A549 (cell line): ENCODE data around the gene NEGR1. TPM values are rescaled to one million over a fixed set of nuclear protein-coding genes. Genes with fewer than 3 reads are reported as not detected.

Experiments
- ATAC-seq, 2 experiments: fragments of 200-7000 bp in 1 of 2; fragments of >200 bp in 1 of 2; cut with Nextera tagmentation in 1 of 2; cut with Tn5 transposase in 1 of 2; 3 replicates each; pipeline versions ENCODE4 v1.8.0 to v1.9.1; 2018 to 2020; ENCODE audit warnings: mild to moderate bottlenecking in 1 of 2, moderate library complexity in 1 of 2
- CTCF ChIA-PET: fragments of 300-600 bp; sonication (Branson Sonifier 250); formaldehyde crosslinking; extraction: SDS; loops from one replicate; lab custom pipeline; 2021; ENCODE audit warnings: antibody characterized with exemption, inconsistent platforms; lab: Yijun Ruan, JAX
- POLR2A ChIA-PET: fragments of 350-600 bp; formaldehyde crosslinking; extraction: SDS; loops from one replicate; lab custom pipeline; 2021; ENCODE audit warnings: antibody characterized with exemption, inconsistent platforms; lab: Yijun Ruan, JAX
- DNase-seq, 2 experiments: peaks; one replicate each; pipeline versions ENCODE4 v3.0.0 to v3.0.0-alpha.2; 2011 to 2016; ENCODE audit warnings: low read depth in 1 of 2, low spot score in 1 of 2
- FAIRE-seq: peaks from 2 replicates; lab custom pipeline; 2011; peaks lifted over from hg19 to GRCh38; lab: Jason Lieb, UNC
- H3K27ac ChIP-seq, 2 experiments: fragments of >200 bp; sonication (Bioruptor Twin); formaldehyde crosslinking; 3 replicates each; pipeline ENCODE4 v1.5.1; 2016 to 2017
- H3K4me1 ChIP-seq: fragments of >200 bp; sonication (Bioruptor Twin); formaldehyde crosslinking; 3 replicates; pipeline ENCODE4 v1.6.1; 2016
- H3K4me2 ChIP-seq: fragments of >200 bp; sonication (Bioruptor Twin); formaldehyde crosslinking; 3 replicates; pipeline ENCODE4 v1.6.1; 2016
- H3K4me3 ChIP-seq: fragments of >200 bp; sonication (Bioruptor Twin); formaldehyde crosslinking; 3 replicates; pipeline ENCODE4 v1.5.1; 2016
- H3K9me3 ChIP-seq: fragments of >200 bp; sonication (Bioruptor Twin); formaldehyde crosslinking; 3 replicates; pipeline ENCODE4 v1.6.1; 2016
- ATOH8 ChIP-seq: fragments of 250-450 bp; sonication (Bioruptor Pico); IDR thresholded peaks from 2 replicates; pipeline ENCODE4 v1.5.0; 2020; ENCODE audit warnings: low read depth, mild to moderate bottlenecking, moderate library complexity
- BHLHE40 ChIP-seq: IDR thresholded peaks from 2 replicates; pipeline ENCODE4 v1.6.1; 2012; ENCODE audit warnings: low read depth, low read length, inconsistent platforms
- CBX2 ChIP-seq: fragments of 200-600 bp; sonication (generic); IDR thresholded peaks from 2 replicates; pipeline ENCODE4 v1.6.1; 2016; ENCODE audit warnings: low read depth, mild to moderate bottlenecking, borderline replicate concordance
- EHMT2 ChIP-seq: fragments of 200-600 bp; sonication (generic); IDR thresholded peaks from 2 replicates; pipeline ENCODE4 v1.6.1; 2016; ENCODE audit warnings: antibody characterized with exemption, low read depth, mild to moderate bottlenecking, moderate library complexity
- EP300 ChIP-seq, 2 experiments: fragments of >200 bp; sonication (Bioruptor Twin); formaldehyde crosslinking; IDR thresholded peaks; 2 replicates in 1 of 2; 3 replicates in 1 of 2; pipeline ENCODE4 v1.6.1; 2016 to 2017
- HDAC2 ChIP-seq: fragments of 200-600 bp; sonication (generic); IDR thresholded peaks from 2 replicates; pipeline ENCODE4 v1.6.1; 2016
- HES2 ChIP-seq: fragments of >200 bp; sonication (Bioruptor Twin); formaldehyde crosslinking; IDR thresholded peaks from 2 replicates; pipeline ENCODE4 v1.6.1; 2016
- HEYL ChIP-seq: fragments of 250-450 bp; sonication (Bioruptor Pico); IDR thresholded peaks from 2 replicates; pipeline ENCODE4 v1.8.0; 2021; ENCODE audit warnings: mild to moderate bottlenecking, moderate library complexity
- KDM1A ChIP-seq: fragments of 200-600 bp; sonication (generic); IDR thresholded peaks from 2 replicates; pipeline ENCODE4 v1.6.1; 2016; ENCODE audit warnings: low read depth, mild to moderate bottlenecking
- MAFK ChIP-seq: fragments of 450-650 bp; IDR thresholded peaks from 2 replicates; pipeline ENCODE4 v1.6.1; 2014; ENCODE audit not compliant: partially characterized antibody
- NPAS2 ChIP-seq: fragments of 250-450 bp; sonication (Bioruptor Pico); IDR thresholded peaks from 2 replicates; pipeline ENCODE4 v1.8.0; 2022; ENCODE audit warnings: mild to moderate bottlenecking, moderate library complexity, borderline replicate concordance
- NR3C1 ChIP-seq: fragments of >200 bp; sonication (Bioruptor Twin); formaldehyde crosslinking; IDR thresholded peaks from 3 replicates; pipeline ENCODE4 v1.6.1; 2017
- POLR2A ChIP-seq: IDR thresholded peaks from 2 replicates; pipeline ENCODE4 v1.6.1; 2012; ENCODE audit warnings: mild to moderate bottlenecking, low read length
- REST ChIP-seq: fragments of 200-600 bp; sonication (generic); IDR thresholded peaks from 2 replicates; pipeline ENCODE4 v1.6.1; 2016; ENCODE audit warnings: antibody characterized with exemption, mild to moderate bottlenecking, moderate library complexity
- RNF2 ChIP-seq: fragments of 200-600 bp; sonication (generic); IDR thresholded peaks from 2 replicates; pipeline ENCODE4 v1.6.1; 2016; ENCODE audit warnings: low read depth, mild to moderate bottlenecking, antibody characterized with exemption, moderate library complexity, borderline replicate concordance
- SREBF2 ChIP-seq: fragments of 450-650 bp; IDR thresholded peaks from 2 replicates; pipeline ENCODE4 v1.6.1; 2014; ENCODE audit warnings: mild to moderate bottlenecking, moderate library complexity
- TFCP2L1 ChIP-seq: fragments of 250-450 bp; sonication (Bioruptor Pico); IDR thresholded peaks from 2 replicates; pipeline ENCODE4 v1.5.0; 2021; ENCODE audit warnings: mild to moderate bottlenecking
- USF2 ChIP-seq: fragments of 450-650 bp; IDR thresholded peaks from 2 replicates; pipeline ENCODE4 v1.6.1; 2014; ENCODE audit warnings: antibody characterized with exemption
- WGBS: methylation state at CpG from one replicate; pipeline ENCODE4 v1.1.6; 2017; ENCODE audit errors: missing lambda C conversion rate; 5-methylcytosine and 5-hydroxymethylcytosine counted together
- polyA plus RNA-seq, 4 experiments: library from polyadenylated mRNA; depleted of rRNA in 3 of 4; stranded (reverse); fragments of >200 nt; fragmentation: RNase III in 1 of 4; extraction: RNeasy Plus Mini Kit Qiagen cat#74134 plus additional on column Dnase treatment in 1 of 4; gene quantifications; 2 replicates in 3 of 4; 3 replicates in 1 of 4; pipeline ENCODE4 v1.2.3, GENCODE V29; 2011 to 2017

NEGR1 gene
- polyA plus RNA-seq, 2 of the 4 experiments (the other 2 are of a cell fraction): not detected

GRCh38 chr1:71417421-71417820 is 864.9 kb downstream of the NEGR1 start:
- ATAC-seq (no peak), DNase-seq (no peak), FAIRE-seq (no peak)
- Histone ChIP-seq H3K27ac (no peak overlapping the region), H3K9me3 (no peaks in the 10 kb centered on the region), H3K4me3 (no peak overlapping the region), H3K4me2 (no peak overlapping the region), H3K4me1 (no peaks in the 10 kb centered on the region)
- ChIA-PET CTCF (no interaction called here), POLR2A (no interaction called here)
- TF ChIP-seq NR3C1: no peak
- 0% methylated on average over 3 of the region's 3 CpGs for WGBS

GRCh38 chr1:71414179-71414578 is 868.2 kb downstream of the NEGR1 start:
- no peaks in the 10 kb centered on the region for H3K4me1 ChIP-seq
- H3K9me3 ChIP-seq: no peaks in the 10 kb centered on the region
- no peak overlapping the region for H3K4me3 ChIP-seq
- no peak for DNase-seq
- no peak overlapping the region for H3K4me2 ChIP-seq
- no peak for TF ChIP-seq RNF2
- TF ChIP-seq TFCP2L1: no peak
- TF ChIP-seq USF2: no peak
- TF ChIP-seq REST: no peak
- no peak for TF ChIP-seq CBX2
- TF ChIP-seq NPAS2 (CRISPR knock-in tag): no peak
- TF ChIP-seq ATOH8: no peak
- no peak for TF ChIP-seq POLR2A
- TF ChIP-seq EP300 (IDR thresholded peaks at IDR 0.05): no peak
- no peak for TF ChIP-seq BHLHE40
- TF ChIP-seq MAFK: no peak
- TF ChIP-seq HEYL (CRISPR knock-in tag): no peak
- TF ChIP-seq KDM1A: no peak
- TF ChIP-seq, all 56 proteins: peak for 0
- CTCF ChIA-PET: no interaction called here
- no peak for ATAC-seq
- no peak overlapping the region for H3K27ac ChIP-seq
- 2% methylated on average over 2 of the region's 2 CpGs for WGBS
- no peak for FAIRE-seq
- POLR2A ChIA-PET: no interaction called here

- ChIA-PET CTCF (no interaction called here), POLR2A (no interaction called here)
- Histone ChIP-seq H3K4me3 (no peak overlapping the region), H3K9me3 (no peaks in the 10 kb centered on the region), H3K4me2 (no peak overlapping the region), H3K4me1 (no peaks in the 10 kb centered on the region), H3K27ac (no peak overlapping the region)
- FAIRE-seq (no peak), ATAC-seq (no peak), DNase-seq (no peak)
- TF ChIP-seq SREBF2 (no peak), EHMT2 (no peak), HDAC2 (no peak), HEYL (CRISPR knock-in tag) (no peak), HES2 (no peak)
- 0% methylated on average over 3 of the region's 3 CpGs for WGBS
These were observed 868.7 kb downstream of the NEGR1 start for GRCh38 chr1:71413441-71414175.
